GM21529 (cell line): Measurements from ENCODE around the gene PLA1A.

Experiments used
- ATAC-seq: cut with Tn5 transposase; IDR thresholded peaks from one replicate; pipeline ENCODE4 v1.9.1; 2021; ENCODE audit not compliant: unreplicated experiment

PLA1A gene

DNA sequence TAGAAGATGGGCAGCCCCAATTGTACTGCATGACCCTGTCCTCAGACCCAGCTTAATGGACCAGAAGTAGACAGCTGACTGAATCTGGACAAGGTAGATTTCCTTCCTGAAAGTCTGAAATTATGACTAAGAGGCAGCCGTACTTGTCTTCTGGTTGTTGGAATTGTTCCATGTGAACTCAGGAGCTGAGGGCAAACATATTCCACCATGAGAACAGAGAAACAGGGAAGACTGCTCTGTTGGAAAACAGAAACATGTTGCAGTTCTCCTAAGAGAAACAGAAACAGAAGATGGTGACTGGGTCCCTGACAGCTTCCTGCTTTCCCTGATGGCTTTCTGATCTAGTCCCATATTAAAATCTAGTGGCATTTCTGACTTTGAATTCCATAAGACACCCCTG lies 38.6 kb downstream of the PLA1A start:
- no peak for ATAC-seq

DNA sequence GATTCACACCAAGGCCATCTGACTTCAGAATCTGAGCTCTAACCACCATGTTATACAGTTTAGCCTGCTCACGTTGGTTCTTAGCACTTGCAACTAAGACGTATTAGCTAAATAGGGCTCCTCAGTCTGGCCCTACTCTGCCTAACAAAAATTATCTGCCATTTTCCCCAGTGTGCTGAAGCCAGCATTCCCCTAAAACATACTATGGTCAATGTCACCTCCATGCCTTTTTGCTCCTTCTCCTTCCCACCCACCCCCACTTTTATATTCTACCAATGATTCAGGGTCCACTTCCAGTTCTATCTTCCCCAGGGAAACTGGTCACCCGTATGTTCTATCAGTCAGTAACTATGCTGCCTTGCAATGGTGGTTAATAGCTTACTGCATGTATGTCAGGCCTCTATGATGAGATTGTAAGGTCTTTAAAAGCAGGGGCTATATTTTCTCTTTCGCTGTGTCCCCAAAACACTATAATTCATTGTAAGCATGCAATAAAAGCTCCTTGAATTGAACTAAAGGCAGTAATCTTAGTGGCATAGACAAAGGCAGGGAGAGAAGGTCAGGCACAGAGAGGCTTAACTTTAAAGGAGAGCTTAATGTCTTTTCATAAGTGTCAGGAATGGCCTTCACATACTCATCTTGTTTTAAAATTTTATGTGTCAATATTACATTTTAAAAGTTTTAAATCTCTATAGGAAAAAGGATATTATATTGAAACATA lies 39.4 kb downstream of the PLA1A start:
- ATAC-seq = no peak

- peak; percentile 35 for ATAC-seq
These were observed 40.2 kb downstream of the PLA1A start for GRCh38 chr3:119637679-119638477.

DNA sequence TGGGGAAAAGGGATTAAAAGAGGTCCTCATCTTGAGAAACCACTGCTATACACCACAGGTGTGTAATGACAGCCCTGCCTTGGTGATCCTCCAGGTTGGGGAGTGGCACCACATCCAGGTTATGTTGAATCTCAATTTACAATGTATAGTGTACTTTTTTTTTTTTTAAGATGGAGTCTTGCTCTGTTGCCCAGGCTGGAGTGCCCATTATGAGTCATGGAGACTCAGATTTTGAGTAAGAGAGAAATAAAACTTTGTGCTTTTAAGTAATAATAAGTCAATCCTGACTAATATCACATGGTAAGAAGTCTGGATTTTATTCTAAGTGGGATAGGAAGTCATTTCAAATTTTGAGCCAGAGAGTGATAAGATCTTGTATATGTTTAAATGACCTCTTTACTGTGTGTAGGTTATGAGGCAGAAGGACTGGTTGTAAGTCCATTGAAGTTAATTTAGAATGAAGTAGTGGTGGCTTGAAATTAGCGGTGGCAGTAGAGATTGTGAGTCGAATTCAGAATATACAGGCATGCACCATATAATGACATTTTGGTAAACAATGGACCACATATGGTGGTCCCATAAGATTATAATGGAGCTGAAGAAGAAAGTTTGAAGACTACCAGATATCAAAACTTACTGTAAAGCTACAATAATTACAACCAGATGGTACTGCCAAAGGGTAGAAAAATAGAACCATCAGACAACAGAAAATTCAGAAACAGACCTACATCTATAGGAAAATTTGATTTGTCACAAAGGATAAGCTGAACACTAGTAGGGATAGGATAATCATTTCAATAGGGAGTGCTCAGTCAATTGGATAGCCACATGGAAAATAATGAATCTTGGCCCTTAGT lies 42.0 kb downstream of the PLA1A start:
- ATAC-seq = no peak

DNA sequence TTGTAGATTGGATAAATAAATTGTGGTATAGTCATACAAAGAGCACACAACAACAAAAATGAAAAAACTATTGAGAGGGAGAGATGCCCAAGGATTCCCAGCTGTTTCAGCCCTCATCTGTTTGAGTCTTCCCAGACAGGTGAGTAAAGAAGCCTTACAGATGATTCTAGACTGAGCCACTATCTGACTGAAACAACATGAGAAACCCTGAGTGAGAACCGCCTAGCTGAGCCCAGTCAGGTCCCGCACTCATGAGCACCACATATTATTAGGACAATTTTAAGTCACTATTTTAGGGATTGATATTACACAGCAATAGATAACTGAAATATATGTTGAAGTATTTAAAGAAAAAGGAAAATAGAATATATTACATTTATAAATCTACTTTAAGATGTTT lies 43.7 kb downstream of the PLA1A start:
- ATAC-seq = no peak

DNA sequence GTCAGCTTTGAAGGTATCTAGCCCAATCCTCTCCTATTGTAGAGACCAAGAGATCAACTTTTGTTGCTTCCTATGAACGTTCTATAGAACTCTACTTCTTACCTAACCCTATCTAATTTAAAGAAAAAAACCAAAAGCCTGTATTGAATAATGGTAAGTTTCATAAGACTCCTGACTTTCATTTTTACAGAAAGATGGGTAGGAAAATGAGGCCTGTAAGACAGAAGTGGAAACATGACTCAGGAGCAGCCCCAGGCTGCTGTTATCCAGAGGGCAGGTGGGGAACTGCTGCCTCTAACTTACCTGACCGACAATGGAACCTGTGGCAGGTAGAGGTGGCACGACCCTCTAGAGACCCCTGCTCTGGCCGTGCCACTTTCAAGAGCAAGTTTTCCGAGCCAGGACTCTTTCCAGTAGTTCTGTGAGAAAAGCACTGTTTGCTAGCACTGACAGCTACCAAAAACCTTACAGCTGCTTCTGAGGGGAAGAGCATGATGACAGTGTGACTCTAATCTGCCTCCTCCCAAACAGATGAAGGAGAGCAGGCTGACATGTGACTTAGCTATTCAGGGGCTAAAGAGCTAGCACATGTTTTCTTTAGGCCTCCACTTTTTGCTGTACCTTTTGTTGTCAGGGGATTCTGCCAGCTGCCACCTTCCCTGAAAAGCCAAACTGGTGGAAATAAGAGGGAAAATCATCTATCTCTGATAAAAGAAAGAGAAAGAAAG lies 45.2 kb downstream of the PLA1A start:
- no peak for ATAC-seq

DNA sequence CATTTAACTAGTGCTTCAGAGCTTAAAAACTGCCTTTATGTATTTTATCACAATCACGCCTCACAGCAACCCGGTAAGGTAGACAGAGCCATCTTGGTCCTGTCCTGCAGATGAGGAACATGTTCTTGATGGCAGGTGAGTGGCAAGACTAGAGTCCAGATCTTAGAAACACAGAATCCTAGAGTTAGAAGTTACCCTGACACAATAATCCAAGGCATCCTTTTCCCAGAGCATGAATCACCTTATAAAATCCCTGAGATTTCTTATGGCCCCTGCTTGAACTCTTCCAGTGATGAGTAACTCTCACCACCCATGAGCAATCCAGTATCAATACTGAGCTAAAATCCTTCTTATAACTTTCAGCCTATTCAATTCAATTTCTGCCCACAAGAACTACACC lies 45.8 kb downstream of the PLA1A start:
- ATAC-seq = no peak

DNA sequence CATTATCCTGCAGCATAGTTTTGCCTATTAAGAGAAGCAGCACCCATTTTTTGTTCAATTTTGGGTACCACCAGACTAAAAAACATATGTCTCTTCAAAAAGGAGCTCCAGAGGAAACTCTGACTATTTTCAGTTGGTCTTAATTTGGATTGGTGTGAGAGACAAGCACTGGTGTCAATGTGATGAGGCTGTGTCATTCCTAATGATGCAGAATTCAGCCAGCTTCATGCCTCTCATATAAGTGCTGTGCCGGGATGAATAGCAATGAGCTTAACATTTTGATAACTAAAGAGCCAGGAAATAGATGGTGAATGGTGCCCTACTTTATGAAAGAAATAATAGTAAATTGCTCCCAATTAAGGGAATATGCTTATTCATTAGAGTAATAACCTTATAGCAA lies 46.8 kb downstream of the PLA1A start:
- no peak for ATAC-seq

GRCh38 chr3:119645813-119646212 lies 48.1 kb downstream of the PLA1A start:
- ATAC-seq = no peak

DNA sequence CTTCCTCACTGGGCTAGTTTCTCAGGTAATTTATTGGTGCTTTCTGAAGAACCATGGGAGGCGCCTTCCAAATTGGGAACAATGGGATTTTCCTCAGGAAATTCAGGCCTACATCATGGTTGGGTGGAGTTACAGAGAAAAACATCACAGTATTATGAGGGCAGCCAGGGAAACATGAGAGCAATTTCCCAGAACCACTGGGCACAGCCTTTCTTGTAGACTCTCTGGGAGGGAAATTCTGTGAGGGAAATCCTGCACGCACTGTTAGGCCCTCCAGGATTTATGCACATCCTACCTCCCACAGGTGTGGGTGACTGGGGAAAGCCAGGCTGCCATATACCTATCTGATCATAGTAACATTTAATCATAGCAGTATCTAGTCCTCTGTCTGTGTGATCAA lies 49.5 kb downstream of the PLA1A start:
- ATAC-seq = no peak

- no peak for ATAC-seq
These were observed 50.3 kb downstream of the PLA1A start for GRCh38 chr3:119647843-119648575.

DNA sequence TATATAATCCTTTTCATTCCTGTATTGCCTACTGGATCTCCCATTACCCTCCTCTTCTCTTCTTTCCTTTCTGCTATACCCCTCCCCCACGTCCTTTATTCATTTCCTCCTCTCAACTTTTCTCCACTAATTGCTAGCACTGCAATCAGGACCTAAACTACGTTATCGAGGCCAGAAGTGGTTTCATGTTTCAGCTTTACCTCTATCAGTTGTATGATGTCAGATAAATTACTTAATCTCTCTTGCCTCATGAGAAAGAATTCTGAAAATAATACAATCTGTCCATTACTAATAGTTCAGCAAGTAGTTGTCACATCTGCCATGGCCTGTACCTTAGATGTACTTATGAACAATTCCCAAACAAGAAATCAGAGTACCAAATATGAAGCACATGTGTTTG lies 52.1 kb downstream of the PLA1A start:
- ATAC-seq = no peak

GRCh38 chr3:119652306-119653033 lies 54.8 kb downstream of the PLA1A start:
- no peak for ATAC-seq

DNA sequence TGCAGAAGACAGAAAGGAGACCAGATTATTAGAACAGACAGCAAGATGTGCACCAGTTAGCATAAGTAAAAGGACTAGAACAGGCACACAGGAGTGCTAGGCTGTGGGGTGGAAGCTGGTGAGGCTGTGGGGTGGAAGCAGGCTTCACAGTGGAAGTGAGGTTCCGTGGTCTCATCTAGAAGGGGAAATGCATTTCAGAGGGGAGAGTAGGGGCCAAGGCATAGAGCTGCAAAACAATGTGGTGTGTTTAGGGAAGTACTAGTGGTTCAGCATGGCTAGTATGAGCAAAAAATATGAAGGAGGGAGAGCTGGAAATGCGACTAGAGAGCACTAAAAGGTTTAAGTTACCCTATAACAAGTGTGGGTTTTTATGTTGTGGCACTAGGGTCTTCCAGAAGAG lies 56.2 kb downstream of the PLA1A start:
- ATAC-seq = no peak

- no peak for ATAC-seq
These were observed 60.4 kb downstream of the PLA1A start for GRCh38 chr3:119657887-119658702.

DNA sequence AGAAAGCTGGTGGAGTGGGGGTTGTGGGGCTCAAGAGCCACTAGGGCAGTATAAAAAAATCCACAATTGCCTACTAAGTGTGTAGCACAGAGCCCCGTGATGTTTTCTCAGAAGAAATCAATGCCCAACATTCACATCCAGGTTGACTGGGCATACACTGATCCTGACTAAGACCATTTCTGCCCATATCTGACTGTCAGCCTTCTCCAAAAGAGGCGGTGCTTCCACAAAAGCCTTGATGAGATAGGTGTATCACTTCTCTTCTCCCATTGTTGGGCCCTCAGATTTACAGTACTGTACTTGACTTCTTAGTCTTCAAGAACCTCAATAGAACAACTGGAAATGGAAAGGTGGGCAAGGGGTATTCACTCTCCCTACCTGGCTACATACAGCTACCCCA lies 61.3 kb downstream of the PLA1A start:
- ATAC-seq = no peak

DNA sequence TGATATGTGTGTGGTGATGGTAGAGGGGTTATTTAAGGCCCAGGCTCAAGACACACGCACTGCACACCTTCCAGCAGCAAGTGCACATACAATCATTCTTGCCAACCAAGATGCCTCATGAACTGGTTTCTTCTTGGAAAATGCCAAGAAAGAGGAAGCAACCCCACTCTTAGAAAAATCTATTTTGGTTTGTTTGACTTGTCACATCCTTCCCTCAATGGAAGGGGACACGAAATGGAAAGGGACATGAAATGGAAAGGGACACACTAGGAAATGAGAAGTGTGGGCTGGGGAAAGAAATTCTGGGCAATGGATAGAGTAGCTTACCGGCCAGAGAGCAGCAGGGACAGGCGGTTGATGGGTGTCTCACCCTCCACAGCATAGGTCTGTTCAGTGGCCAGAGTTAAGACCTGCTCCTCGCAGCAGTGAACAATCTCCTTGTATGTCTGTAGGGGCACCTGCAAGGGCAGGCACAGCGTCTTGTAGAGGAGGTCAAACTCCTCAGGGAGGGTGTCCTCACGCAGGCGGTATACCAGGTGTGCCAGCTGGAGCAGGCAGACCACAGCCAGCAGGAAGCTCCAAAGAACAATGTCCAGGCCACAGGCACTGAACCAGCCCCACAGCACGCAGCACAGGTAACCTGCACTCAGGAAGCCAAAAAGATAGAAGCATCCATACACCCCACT lies 62.1 kb downstream of the PLA1A start:
- ATAC-seq = no peak
